Measurements from ENCODE around the gene REXO1. TPM values are rescaled to one million over a fixed set of nuclear protein-coding genes. Genes with fewer than 3 reads are reported as not detected.
A peak's percentile ranks its signal among the peaks of the same experiment; 100 is the strongest.

Gene REXO1
- total RNA-seq, 1 donor from 2014 or later, result 22.2 TPM

- Mint-ChIP-seq H3K9me3 (ENCODE audit: low read depth) (no peaks in the 10 kb centered on the region), H3K36me3 (ENCODE audit: low read depth) (no peaks in the 10 kb centered on the region), H3K4me1 (ENCODE audit: low read depth) (peaks cover 21% of the 10 kb centered on the region), H3K27me3 (ENCODE audit: low read depth) (no peaks in the 10 kb centered on the region), H3K27ac (ENCODE audit: unreplicated experiment) (peak overlapping the region; percentile 99), H3K4me3 (ENCODE audit: unreplicated experiment) (peak overlapping the region; percentile 96)
- no peak for TF ChIP-seq CTCF (IDR thresholded peaks at IDR 0.05)
- no peak for DNase-seq (ENCODE audit: low spot score)
These were observed 26.4 kb upstream of the REXO1 start for GRCh38 chr19:1874554-1875185.

GRCh38 chr19:1873524-1874473 lies 25.5 kb upstream of the REXO1 start:
- Mint-ChIP-seq H3K4me3 (ENCODE audit: unreplicated experiment) (peak overlapping the region; percentile 96), H3K27me3 (ENCODE audit: low read depth) (no peaks in the 10 kb centered on the region), H3K9me3 (ENCODE audit: low read depth) (no peaks in the 10 kb centered on the region), H3K36me3 (ENCODE audit: low read depth) (no peaks in the 10 kb centered on the region), H3K27ac (ENCODE audit: unreplicated experiment) (peak overlapping the region; percentile 99), H3K4me1 (ENCODE audit: low read depth) (peaks cover 21% of the 10 kb centered on the region)
- DNase-seq (ENCODE audit: low spot score), result peak; percentile 65
- no peak for TF ChIP-seq CTCF (IDR thresholded peaks at IDR 0.05)

GRCh38 chr19:1872807-1873523 lies 24.7 kb upstream of the REXO1 start:
- TF ChIP-seq CTCF (IDR thresholded peaks at IDR 0.05), result no peak
- H3K4me1 Mint-ChIP-seq (ENCODE audit: low read depth), result peaks cover 21% of the 10 kb centered on the region
- no peaks in the 10 kb centered on the region for H3K36me3 Mint-ChIP-seq (ENCODE audit: low read depth)
- no peaks in the 10 kb centered on the region for H3K27me3 Mint-ChIP-seq (ENCODE audit: low read depth)
- no peak overlapping the region for H3K4me3 Mint-ChIP-seq (ENCODE audit: unreplicated experiment)
- peak; percentile 82 for DNase-seq (ENCODE audit: low spot score)
- H3K9me3 Mint-ChIP-seq (ENCODE audit: low read depth), result no peaks in the 10 kb centered on the region
- H3K27ac Mint-ChIP-seq (ENCODE audit: unreplicated experiment), result no peak overlapping the region

DNA sequence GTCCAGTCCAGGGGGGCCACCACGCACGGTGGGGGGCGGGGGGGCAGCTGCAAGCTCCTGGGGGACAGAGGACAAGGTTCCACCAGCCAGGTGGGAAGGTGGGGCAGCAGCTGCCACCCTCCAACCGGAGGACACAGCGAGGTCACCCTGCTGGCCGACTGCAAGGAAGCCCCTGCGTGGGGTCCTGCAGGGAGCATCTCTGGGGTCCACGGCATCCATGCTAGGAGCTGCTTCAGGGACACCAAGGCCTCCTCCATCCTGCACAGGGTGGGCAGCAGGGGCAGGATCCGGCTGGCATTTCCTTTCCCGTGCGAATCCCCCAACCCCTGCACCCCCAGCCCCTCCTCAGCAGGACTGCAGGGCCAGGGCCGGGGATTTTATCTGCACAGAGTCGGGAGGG lies 23.3 kb upstream of the REXO1 start:
- Mint-ChIP-seq H3K27ac (ENCODE audit: unreplicated experiment) (no peak overlapping the region), H3K9me3 (ENCODE audit: low read depth) (no peaks in the 10 kb centered on the region), H3K4me3 (ENCODE audit: unreplicated experiment) (no peak overlapping the region), H3K27me3 (ENCODE audit: low read depth) (no peaks in the 10 kb centered on the region), H3K4me1 (ENCODE audit: low read depth) (peaks cover 21% of the 10 kb centered on the region), H3K36me3 (ENCODE audit: low read depth) (no peaks in the 10 kb centered on the region)
- DNase-seq (ENCODE audit: low spot score), result peak; percentile 72
- TF ChIP-seq CTCF (IDR thresholded peaks at IDR 0.05), result no peak

DNA sequence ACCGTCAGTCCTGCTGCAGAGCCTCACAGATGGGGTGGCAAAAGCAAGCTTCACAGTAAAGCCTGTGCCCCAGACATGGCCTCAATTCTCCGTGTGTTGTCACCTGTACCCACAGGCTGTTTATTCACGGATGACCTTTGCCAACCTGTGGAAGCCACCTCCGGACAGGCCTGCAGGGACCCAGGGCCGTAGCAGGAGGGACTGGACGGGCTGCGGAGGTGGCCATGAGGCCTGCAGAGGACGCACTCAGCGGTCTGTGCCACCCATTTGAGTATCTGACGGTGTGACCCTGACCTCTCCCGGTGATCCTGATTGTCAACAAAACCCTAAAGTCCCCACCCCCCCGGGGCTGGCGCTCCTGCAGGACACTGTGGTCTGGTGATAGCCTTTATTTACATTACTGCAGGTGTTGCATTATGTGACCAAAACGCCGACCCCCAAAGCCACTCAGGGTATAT lies 22.9 kb upstream of the REXO1 start:
- peak; percentile 74 for DNase-seq (ENCODE audit: low spot score)
- no peak for TF ChIP-seq CTCF (IDR thresholded peaks at IDR 0.05)
- H3K27me3 Mint-ChIP-seq (ENCODE audit: low read depth), result no peaks in the 10 kb centered on the region
- no peak overlapping the region for H3K27ac Mint-ChIP-seq (ENCODE audit: unreplicated experiment)
- no peaks in the 10 kb centered on the region for H3K36me3 Mint-ChIP-seq (ENCODE audit: low read depth)
- no peaks in the 10 kb centered on the region for H3K9me3 Mint-ChIP-seq (ENCODE audit: low read depth)
- no peak overlapping the region for H3K4me3 Mint-ChIP-seq (ENCODE audit: unreplicated experiment)
- H3K4me1 Mint-ChIP-seq (ENCODE audit: low read depth), result peaks cover 18% of the 10 kb centered on the region

Data from chondrocyte (in vitro differentiated cells).